Activated CD4-positive, alpha-beta memory T cell treated with anti-CD3 and anti-CD28 coated beads for 36 hours (primary cell): ENCODE results near the gene DLG5. TPM values are rescaled to one million over a fixed set of nuclear protein-coding genes. Genes with fewer than 3 reads are reported as not detected.
"Not testable (repeated sequence)": the region's sequence is repeated elsewhere in the genome, so short reads cannot be mapped to it uniquely, and the experiment has no call there.

Experiments used
- CTCF ChIA-PET: fragments of 350-600 bp; sonication (Branson Sonifier 250); formaldehyde crosslinking; loops from one replicate; lab custom pipeline; 2021; ENCODE audit warnings: antibody characterized with exemption, inconsistent platforms; lab: Charles Lee
- POLR2A ChIA-PET: fragments of 350-600 bp; sonication (Branson Sonifier 250); formaldehyde crosslinking; loops from one replicate; lab custom pipeline; 2021; ENCODE audit warnings: antibody characterized with exemption; lab: Charles Lee
- DNase-seq: peaks from one replicate; pipeline ENCODE4 v3.0.0-alpha.2; 2020
- H3K27ac Mint-ChIP-seq: one replicate; pipeline ENCODE4 v1.8.0; 2021; ENCODE audit warnings: mixed read lengths
- H3K27me3 Mint-ChIP-seq: one replicate; pipeline ENCODE4 v1.8.0; 2021; ENCODE audit warnings: mixed read lengths
- H3K36me3 Mint-ChIP-seq: one replicate; pipeline ENCODE4 v1.8.0; 2021; ENCODE audit warnings: mixed read lengths
- H3K4me1 Mint-ChIP-seq: one replicate; pipeline ENCODE4 v1.8.0; 2021; ENCODE audit warnings: low read depth, mixed read lengths
- H3K4me3 Mint-ChIP-seq: one replicate; pipeline ENCODE4 v1.8.0; 2021; ENCODE audit warnings: mild to moderate bottlenecking, mixed read lengths
- H3K9me3 Mint-ChIP-seq: one replicate; pipeline ENCODE4 v1.8.0; 2021; ENCODE audit warnings: mixed read lengths
- intact Hi-C: fragments of 100-400 bp; cut with micrococcal nuclease; formaldehyde crosslinking; loops from one replicate; pipeline ENCODE4 v1.15.1; 2023
- total RNA-seq, 2 experiments: library from RNA; stranded (reverse); gene quantifications; one replicate each; pipeline ENCODE4 v1.2.3, GENCODE V29; 2021

DLG5 gene
- total RNA-seq, 2 experiments from 2014 or later, result 2.6 to 2.9 TPM

DNA sequence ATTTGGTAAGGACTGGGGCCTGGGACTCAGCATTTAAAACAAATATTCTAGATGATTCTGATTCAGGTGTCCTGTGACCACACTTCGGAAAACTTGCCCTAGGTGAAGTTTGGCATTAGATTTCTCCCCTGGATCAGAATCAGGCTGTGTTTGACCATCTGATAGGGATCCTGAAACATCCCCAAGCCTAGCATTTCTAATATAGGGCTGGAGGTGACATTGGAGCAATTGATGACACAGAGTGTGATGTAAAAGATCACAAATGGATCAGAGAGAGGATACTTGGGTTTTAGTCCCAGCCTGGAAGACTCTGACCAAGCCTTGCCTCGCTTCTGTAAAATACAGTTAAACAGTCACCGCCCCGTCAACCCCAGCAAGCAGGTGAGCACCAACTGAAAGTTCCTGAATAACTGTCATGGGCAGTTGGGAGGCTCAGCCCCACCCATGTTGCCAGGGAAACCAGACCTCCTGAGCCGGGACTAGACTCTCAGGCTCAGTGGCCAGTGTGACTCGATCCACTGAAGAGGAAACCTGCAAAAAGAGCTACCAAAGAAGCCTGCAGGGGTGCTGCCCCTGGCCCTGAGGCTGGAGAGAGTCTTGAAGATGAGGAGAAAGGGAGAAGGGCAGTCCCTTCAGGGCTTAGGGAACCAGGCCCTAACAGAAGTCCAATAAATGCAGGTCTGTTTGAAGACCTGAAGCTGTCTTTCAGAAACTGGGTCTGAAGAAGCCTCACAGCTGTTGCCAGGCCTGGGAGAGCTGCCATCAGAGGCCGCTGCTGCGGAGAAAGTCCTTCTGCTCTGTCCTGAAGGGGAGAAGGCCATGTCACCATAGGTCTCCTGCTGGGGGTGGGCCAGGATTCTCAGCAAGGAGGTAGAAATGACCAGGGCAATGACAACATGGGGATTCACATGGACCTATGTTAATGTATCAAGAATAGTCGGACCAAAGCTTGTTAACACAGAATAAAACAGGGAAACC lies 162.8 kb downstream of the DLG5 start:
- H3K27ac Mint-ChIP-seq, result no peak overlapping the region
- intact Hi-C loops, result no loop called here
- H3K27me3 Mint-ChIP-seq, result peaks cover 1% of the 10 kb centered on the region
- DNase-seq, result no peak
- POLR2A ChIA-PET, result no interaction called here
- CTCF ChIA-PET, result interaction anchor here (0.9 to 1.7 kb wide), 2 partner anchors 46 to 52 kb away, joined by 3 to 6 read pairs; no protein-coding TSS in a partner anchor
- no peak overlapping the region for H3K4me3 Mint-ChIP-seq
- no peaks in the 10 kb centered on the region for H3K36me3 Mint-ChIP-seq
- H3K9me3 Mint-ChIP-seq, result no peaks in the 10 kb centered on the region
- no peaks in the 10 kb centered on the region for H3K4me1 Mint-ChIP-seq

DNA sequence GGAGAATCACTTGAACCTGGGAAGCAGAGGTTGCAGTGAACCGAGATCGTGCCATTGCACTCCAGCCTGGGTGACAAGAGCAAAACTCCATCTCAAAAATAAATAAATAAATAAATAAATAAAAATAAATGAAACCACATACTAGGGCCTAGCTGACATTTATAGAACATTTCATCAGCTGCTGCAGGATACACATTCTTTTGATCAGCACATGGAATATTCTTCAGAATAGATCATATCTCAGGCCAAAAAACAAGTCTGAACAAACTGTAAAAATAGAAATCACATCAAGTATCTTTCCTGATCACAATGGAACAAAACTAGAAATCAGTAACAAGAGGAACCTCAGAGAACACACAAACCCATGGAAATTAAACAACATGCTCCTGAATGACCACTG lies 168.1 kb downstream of the DLG5 start:
- intact Hi-C loops, result loop anchor here (5.0 kb wide), 1 partner anchor 41 kb away; no protein-coding TSS in a partner anchor
- H3K4me3 Mint-ChIP-seq, H3K4me1 Mint-ChIP-seq, POLR2A ChIA-PET, H3K27me3 Mint-ChIP-seq, H3K27ac Mint-ChIP-seq, H3K9me3 Mint-ChIP-seq, DNase-seq, H3K36me3 Mint-ChIP-seq: not testable (repeated sequence)
- CTCF ChIA-PET, result interaction anchor here (0.9 kb wide), 1 partner anchor 42 kb away, joined by 3 read pairs; no protein-coding TSS in a partner anchor

- intact Hi-C loops, result loop anchor here (5.0 kb wide), 1 partner anchor 39 kb away; no protein-coding TSS in a partner anchor
- no peaks in the 10 kb centered on the region for H3K36me3 Mint-ChIP-seq
- CTCF ChIA-PET, result interaction anchor here (0.7 to 1.7 kb wide), 7 partner anchors 12 to 582 kb away, joined by 3 to 10 read pairs (median 4); no protein-coding TSS in a partner anchor
These were observed 170.0 kb downstream of the DLG5 start for GRCh38 chr10:77756319-77757232.

DNA sequence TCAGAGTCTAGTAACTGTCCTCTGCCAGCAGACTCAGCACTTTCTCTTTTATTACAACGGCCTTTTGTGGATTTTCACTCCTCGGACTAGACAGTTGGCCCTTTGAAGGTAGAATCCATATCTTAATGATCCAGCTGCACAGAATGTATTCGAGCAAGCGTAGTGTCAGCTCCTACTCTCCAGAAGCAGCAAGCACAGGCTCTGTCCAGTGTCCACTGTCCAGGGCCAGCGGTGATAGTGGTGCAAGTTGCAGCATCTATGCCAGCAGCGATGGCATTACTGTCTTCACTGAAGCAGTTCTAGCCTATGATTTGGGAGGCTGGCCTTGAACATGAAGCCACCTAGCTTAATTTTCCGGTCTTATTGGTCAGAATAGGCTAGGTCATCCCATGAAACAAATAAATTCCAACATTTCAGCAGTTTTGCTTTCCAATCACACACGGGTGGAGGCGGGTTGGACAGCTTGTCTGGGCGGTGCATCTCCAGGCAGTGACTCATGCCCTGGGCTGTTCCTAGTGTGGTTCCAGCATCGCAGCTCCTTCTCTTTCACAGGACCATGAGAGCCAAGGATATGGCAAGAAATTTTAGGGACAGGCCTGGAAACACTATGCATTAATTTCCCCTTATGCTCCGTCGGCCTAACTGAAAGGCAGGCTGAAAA lies 180.4 kb downstream of the DLG5 start:
- DNase-seq, result no peak
- intact Hi-C loops, result no loop called here
- POLR2A ChIA-PET, result no interaction called here
- Mint-ChIP-seq H3K4me1 (no peaks in the 10 kb centered on the region), H3K9me3 (peaks cover 14% of the 10 kb centered on the region), H3K4me3 (no peak overlapping the region), H3K27ac (no peak overlapping the region), H3K27me3 (peaks cover 5% of the 10 kb centered on the region), H3K36me3 (no peaks in the 10 kb centered on the region)
- CTCF ChIA-PET, result no interaction called here

More at GRCh38 chr10:77756319-77757232, 170.0 kb downstream of the DLG5 start:
- no peak overlapping the region for H3K27ac Mint-ChIP-seq
- POLR2A ChIA-PET, result no interaction called here
- DNase-seq, result peak; percentile 40
- H3K4me3 Mint-ChIP-seq, result no peak overlapping the region
- no peaks in the 10 kb centered on the region for H3K4me1 Mint-ChIP-seq
- H3K27me3 Mint-ChIP-seq, result peaks cover 2% of the 10 kb centered on the region
- no peaks in the 10 kb centered on the region for H3K9me3 Mint-ChIP-seq

GRCh38 chr10:77744245-77744644 lies 182.3 kb downstream of the DLG5 start:
- CTCF ChIA-PET, result no interaction called here
- DNase-seq, result no peak
- Mint-ChIP-seq H3K4me1 (no peaks in the 10 kb centered on the region), H3K27me3 (peaks cover 5% of the 10 kb centered on the region), H3K4me3 (no peak overlapping the region), H3K9me3 (peaks cover 17% of the 10 kb centered on the region), H3K36me3 (no peaks in the 10 kb centered on the region), H3K27ac (no peak overlapping the region)
- intact Hi-C loops, result no loop called here
- POLR2A ChIA-PET, result no interaction called here

DNA sequence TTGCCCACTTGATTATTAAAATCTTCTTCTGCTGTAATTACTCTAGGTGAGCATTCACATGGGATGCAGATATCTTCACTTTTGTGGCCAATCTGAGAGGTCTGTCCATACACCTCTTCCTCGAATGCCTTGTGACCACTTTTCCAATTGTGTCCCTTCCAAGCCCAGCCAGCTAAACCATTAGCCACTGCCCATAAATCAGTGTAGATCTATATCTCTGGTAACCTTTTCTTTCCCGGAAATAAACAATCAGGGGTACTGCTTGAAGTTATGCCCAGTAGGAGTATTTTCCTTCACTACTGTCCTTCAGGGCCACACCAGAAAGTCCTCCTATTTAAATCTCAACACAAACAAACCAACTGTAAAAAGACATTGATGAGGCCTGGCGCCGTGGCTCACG lies 184.4 kb downstream of the DLG5 start:
- no peak for DNase-seq
- peaks cover 2% of the 10 kb centered on the region for H3K36me3 Mint-ChIP-seq
- H3K4me3 Mint-ChIP-seq, result no peak overlapping the region
- peaks cover 4% of the 10 kb centered on the region for H3K27me3 Mint-ChIP-seq
- ChIA-PET CTCF (no interaction called here), POLR2A (no interaction called here)
- no peaks in the 10 kb centered on the region for H3K4me1 Mint-ChIP-seq
- intact Hi-C loops, result no loop called here
- peaks cover 20% of the 10 kb centered on the region for H3K9me3 Mint-ChIP-seq
- no peak overlapping the region for H3K27ac Mint-ChIP-seq

DNA sequence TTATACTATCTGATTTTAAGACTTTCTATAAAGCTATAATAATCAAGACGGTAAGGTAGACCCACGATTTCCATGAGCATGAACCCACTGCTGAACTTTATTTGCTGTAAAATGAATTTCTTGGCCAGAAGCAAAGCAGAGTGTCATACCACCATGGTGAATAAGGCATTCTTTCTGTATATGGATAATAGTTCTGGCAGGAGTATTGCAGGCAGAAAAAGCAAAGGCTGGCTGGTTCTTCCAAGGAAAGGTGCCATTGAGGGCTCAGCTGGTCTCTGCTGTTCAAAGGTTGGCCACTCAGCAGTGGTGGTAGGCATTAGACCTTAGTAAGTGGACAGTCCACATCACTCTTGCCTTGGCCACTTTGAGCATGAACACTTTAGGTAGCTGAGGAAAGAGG lies 184.8 kb downstream of the DLG5 start:
- ChIA-PET CTCF (no interaction called here), POLR2A (interaction anchor here (0.6 kb wide), 1 partner anchor 55 kb away, joined by 3 read pairs; no protein-coding TSS in a partner anchor)
- Mint-ChIP-seq H3K27ac (no peak overlapping the region), H3K36me3 (peaks cover 2% of the 10 kb centered on the region), H3K4me1 (no peaks in the 10 kb centered on the region), H3K27me3 (peaks cover 4% of the 10 kb centered on the region), H3K9me3 (peaks cover 24% of the 10 kb centered on the region), H3K4me3 (no peak overlapping the region)
- intact Hi-C loops, result no loop called here
- no peak for DNase-seq

Other genes starting within 250 kb of the DLG5 start
- gene POLR3A, start 102.8 kb upstream of the DLG5 start, total RNA-seq, result 10 to 100 TPM; 16.6 to 17.0 TPM
- 1,000 to 10,000 TPM; 1,680 to 1,722 TPM for gene RPS24, start 107.1 kb upstream of the DLG5 start, total RNA-seq